Endothelial cell of umbilical vein (primary cell): ENCODE measurements around the gene C10orf105.

Experiments used
- CTCF ChIP-seq, 2 donors: IDR thresholded peaks; 1 replicate in 1 of 2; 2 replicates in 1 of 2; pipeline ENCODE4 v1.5.1; 2011; ENCODE audit warnings: low read length in 2 of 2, mild to moderate bottlenecking in 2 of 2, moderate library complexity in 2 of 2, control low read depth in 1 of 2, inconsistent platforms in 1 of 2, low read depth in 1 of 2; ENCODE audit not compliant: insufficient read depth in 1 of 2; ENCODE audit errors: extremely low read depth in 1 of 2
- EZH2 ChIP-seq: IDR thresholded peaks from 2 replicates; pipeline ENCODE4 v1.6.1; 2012; ENCODE audit warnings: borderline replicate concordance, low read depth, mild to moderate bottlenecking, moderate library complexity, low read length, inconsistent platforms; ENCODE audit not compliant: severe bottlenecking
- FOS ChIP-seq: IDR thresholded peaks from 2 replicates; pipeline ENCODE4 v1.6.1; 2011; ENCODE audit warnings: mild to moderate bottlenecking, low read length, moderate library complexity, borderline replicate concordance; ENCODE audit not compliant: insufficient read depth
- GATA2 ChIP-seq: IDR thresholded peaks from 2 replicates; pipeline ENCODE4 v1.7.0; 2011; ENCODE audit warnings: low read depth, mild to moderate bottlenecking, moderate library complexity, mixed read lengths, low read length; ENCODE audit not compliant: insufficient read length, insufficient read depth
- JUN ChIP-seq: IDR thresholded peaks from 2 replicates; pipeline ENCODE4 v1.6.1; 2011; ENCODE audit warnings: borderline replicate concordance, low read depth; ENCODE audit not compliant: insufficient read length, insufficient read depth
- MAX ChIP-seq: IDR thresholded peaks from 2 replicates; pipeline ENCODE4 v1.6.1; 2011; ENCODE audit not compliant: insufficient read depth, insufficient read length
- MYC ChIP-seq: IDR thresholded peaks from one replicate; pipeline ENCODE4 v1.6.1; 2011; ENCODE audit warnings: mild to moderate bottlenecking, low read depth, low read length
- POLR2A ChIP-seq: IDR thresholded peaks from 2 replicates; pipeline ENCODE4 v1.6.1; 2012; ENCODE audit warnings: low read depth, mild to moderate bottlenecking, control low read depth, low read length
- POLR2AphosphoS5 ChIP-seq: IDR thresholded peaks from 2 replicates; pipeline ENCODE4 v1.6.1; 2012; ENCODE audit warnings: low read depth, mild to moderate bottlenecking, control low read depth, low read length, moderate library complexity; ENCODE audit not compliant: insufficient read depth

GRCh38 chr10:71663311-71663710, 56.3 kb downstream of the C10orf105 start:
- TF ChIP-seq JUN (no peak), CTCF (IDR thresholded peaks at IDR 0.05; ENCODE audit: extremely low read depth in 1 of 2, insufficient read depth in 1 of 2, low read depth in 1 of 2, low read length in 2 of 2) (no peak), MYC (no peak), POLR2A (no peak), MAX (no peak), EZH2 (no peak), POLR2AphosphoS5 (no peak), GATA2 (no peak), FOS (no peak)
